Adipose tissue (tissue), 3 donors: ENCODE results near the gene B4GALT5. TPM values are rescaled to one million over a fixed set of nuclear protein-coding genes. Genes with fewer than 3 reads are reported as not detected.

Experiments
- H3K27ac ChIP-seq: one replicate; pipeline ENCODE4 v1.5.1; 2013; ENCODE audit warnings: low read depth, low read length
- WGBS, 3 donors: extraction: QIAGEN DNeasy Blood & Tissue Kit; methylation state at CpG; one replicate each; pipeline ENCODE4 v1.1.7; 2013; 5-methylcytosine and 5-hydroxymethylcytosine counted together
- polyA plus RNA-seq, 3 donors: library from polyadenylated mRNA; stranded (reverse); fragments of 200-250 nt; gene quantifications; one replicate each; pipeline ENCODE4 v1.2.3, GENCODE V29; 2013
- donor health status: healthy with polysubstance abuse.
- donor health status: Bipolar disorder and iron deficiency.
- donor health status: healthy.

Gene B4GALT5
- polyA plus RNA-seq, 3 donors, result 8.7 to 48.2 (median 22.7) TPM

GRCh38 chr20:49603209-49603627, 110.5 kb downstream of the B4GALT5 start:
- WGBS, 3 donors, result 63 to 76% (median 70%) methylated on average over 11 of the region's 11 CpGs
- H3K27ac ChIP-seq, result no peak overlapping the region

GRCh38 chr20:49602345-49603208, 111.1 kb downstream of the B4GALT5 start:
- WGBS, 3 donors, result 71 to 89% (median 72%) methylated on average over 9 of the region's 9 CpGs

GRCh38 chr20:49601153-49601924, 112.3 kb downstream of the B4GALT5 start:
- H3K27ac ChIP-seq, result no peak overlapping the region
- 86 to 92% (median 87%) methylated on average over 5 of the region's 5 CpGs for WGBS, 3 donors

More at GRCh38 chr20:49602345-49603208, 111.1 kb downstream of the B4GALT5 start:
- H3K27ac ChIP-seq, result peak overlapping the region; percentile 20

- WGBS, 3 donors, result 94 to 97% (median 95%) methylated on average over 4 of the region's 4 CpGs
- no peak overlapping the region for H3K27ac ChIP-seq
Measured at GRCh38 chr20:49599746-49600113, 113.9 kb downstream of the B4GALT5 start.

GRCh38 chr20:49597825-49598395, 115.8 kb downstream of the B4GALT5 start:
- WGBS, 3 donors, result 83 to 100% (median 98%) methylated on average over 4 of the region's 4 CpGs
- no peak overlapping the region for H3K27ac ChIP-seq

GRCh38 chr20:49595811-49596561, 117.7 kb downstream of the B4GALT5 start:
- 64 to 75% (median 66%) methylated on average over 15 of the region's 15 CpGs for WGBS, 3 donors
- no peak overlapping the region for H3K27ac ChIP-seq

GRCh38 chr20:49595346-49595745, 118.3 kb downstream of the B4GALT5 start:
- H3K27ac ChIP-seq, result peak overlapping the region; percentile 31
- WGBS, 3 donors, result 83 to 90% (median 84%) methylated on average over 10 of the region's 10 CpGs

GRCh38 chr20:49594931-49595315, 118.8 kb downstream of the B4GALT5 start:
- H3K27ac ChIP-seq, result peak overlapping the region; percentile 31
- 82 to 94% (median 87%) methylated on average over 5 to 6 of the region's 6 CpGs for WGBS, 3 donors

GRCh38 chr20:49594143-49594930, 119.3 kb downstream of the B4GALT5 start:
- H3K27ac ChIP-seq, result peak overlapping the region; percentile 31
- WGBS, 3 donors, result 44 to 67% (median 47%) methylated on average over 12 of the region's 12 CpGs

GRCh38 chr20:49593466-49594142, 120.1 kb downstream of the B4GALT5 start:
- H3K27ac ChIP-seq, result no peak overlapping the region
- 64 to 76% (median 75%) methylated on average over 15 of the region's 15 CpGs for WGBS, 3 donors

GRCh38 chr20:49592120-49592519, 121.6 kb downstream of the B4GALT5 start:
- no peak overlapping the region for H3K27ac ChIP-seq

GRCh38 chr20:49591217-49591865, 122.3 kb downstream of the B4GALT5 start:
- whole genome bisulfite sequencing, 3 donors, result 59 to 69% (median 63%) methylated on average over 4 of the region's 4 CpGs
- no peak overlapping the region for H3K27ac ChIP-seq

- 70 to 88% (median 81%) methylated on average over 8 of the region's 8 CpGs for WGBS, 3 donors
- no peak overlapping the region for H3K27ac ChIP-seq
Measured at GRCh38 chr20:49590163-49591017, 123.3 kb downstream of the B4GALT5 start.

- WGBS, 3 donors, result 89 to 94% (median 92%) methylated on average over 6 of the region's 6 CpGs
Measured at GRCh38 chr20:49589747-49590146, 123.9 kb downstream of the B4GALT5 start.

GRCh38 chr20:49587111-49587570, 126.5 kb downstream of the B4GALT5 start:
- no peak overlapping the region for H3K27ac ChIP-seq
- whole genome bisulfite sequencing, 3 donors, result 59 to 67% (median 63%) methylated on average over 10 of the region's 10 CpGs

More at GRCh38 chr20:49589747-49590146, 123.9 kb downstream of the B4GALT5 start:
- H3K27ac ChIP-seq, result no peak overlapping the region
